Subcutaneous adipose tissue (tissue), 4 donors: Measurements from ENCODE around the gene RHOU. TPM values are rescaled to one million over a fixed set of nuclear protein-coding genes. Genes with fewer than 3 reads are reported as not detected.

Experiments
- total RNA-seq, 4 donors: library from RNA; depleted of rRNA; stranded (reverse); fragments of >200 nt; gene quantifications; one replicate each; pipeline ENCODE4 v1.1.0, GENCODE V29; 2016
- TF ChIP-seq, protein P1 (sequence below): fragments of 450-650 bp; IDR thresholded peaks from one replicate; pipeline ENCODE4 v1.5.1; 2016; ENCODE audit warnings: low read depth, mild to moderate bottlenecking, control low read depth, antibody characterized with exemption, moderate library complexity

RHOU gene
- 10 to 100 TPM; 15.0 to 27.0 (median 20.3) TPM for total RNA-seq

DNA sequence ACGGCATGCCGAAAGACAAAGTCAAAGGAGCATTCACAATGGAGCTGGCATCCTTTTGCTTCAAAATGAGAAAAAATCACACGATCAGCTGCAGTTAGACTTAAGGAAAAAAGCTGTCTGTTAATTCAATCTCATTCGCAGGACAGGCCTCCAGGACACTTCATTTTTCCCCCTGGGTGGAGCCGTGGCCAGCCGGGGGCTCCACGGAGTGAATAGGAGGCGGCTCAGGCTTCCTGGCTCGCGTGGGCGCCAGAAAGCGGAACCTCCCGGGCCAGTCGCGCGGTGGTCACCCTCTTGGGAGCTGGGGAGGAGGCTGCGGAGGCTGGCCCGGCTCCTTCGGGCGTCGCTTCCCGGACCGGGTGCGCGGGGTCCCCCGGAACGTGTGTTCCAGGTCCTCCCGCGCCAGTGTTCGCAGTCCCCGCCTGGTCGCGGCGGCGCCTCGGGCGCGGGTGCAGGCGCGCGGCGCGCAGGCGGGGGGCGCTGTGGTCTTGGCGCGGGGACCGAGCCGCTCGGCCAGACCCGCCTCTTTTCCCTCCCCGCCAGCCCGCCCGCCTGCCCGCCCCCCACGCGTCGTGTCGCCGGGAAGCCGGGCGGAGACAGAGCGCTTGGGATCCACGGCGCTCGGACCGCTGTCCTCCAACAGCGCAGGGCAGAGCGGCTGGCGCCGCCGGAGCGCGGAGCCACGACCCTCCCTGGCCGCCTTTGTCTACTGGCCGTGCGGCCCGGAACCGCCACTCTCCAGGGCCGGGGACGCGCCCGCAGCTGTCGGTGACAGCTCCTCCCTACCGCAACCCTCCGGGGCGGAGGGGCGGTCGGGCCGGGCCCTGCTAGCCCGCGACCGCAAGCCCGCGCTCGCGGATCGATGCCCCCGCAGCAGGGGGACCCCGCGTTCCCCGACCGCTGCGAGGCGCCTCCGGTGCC, at the start of gene RHOU:
RHOU (plus strand) TSS at position 599 of the 921 bp plus-strand sequence; CDS start at position 863, 264 bp downstream.
- TF ChIP-seq, protein P1, sequence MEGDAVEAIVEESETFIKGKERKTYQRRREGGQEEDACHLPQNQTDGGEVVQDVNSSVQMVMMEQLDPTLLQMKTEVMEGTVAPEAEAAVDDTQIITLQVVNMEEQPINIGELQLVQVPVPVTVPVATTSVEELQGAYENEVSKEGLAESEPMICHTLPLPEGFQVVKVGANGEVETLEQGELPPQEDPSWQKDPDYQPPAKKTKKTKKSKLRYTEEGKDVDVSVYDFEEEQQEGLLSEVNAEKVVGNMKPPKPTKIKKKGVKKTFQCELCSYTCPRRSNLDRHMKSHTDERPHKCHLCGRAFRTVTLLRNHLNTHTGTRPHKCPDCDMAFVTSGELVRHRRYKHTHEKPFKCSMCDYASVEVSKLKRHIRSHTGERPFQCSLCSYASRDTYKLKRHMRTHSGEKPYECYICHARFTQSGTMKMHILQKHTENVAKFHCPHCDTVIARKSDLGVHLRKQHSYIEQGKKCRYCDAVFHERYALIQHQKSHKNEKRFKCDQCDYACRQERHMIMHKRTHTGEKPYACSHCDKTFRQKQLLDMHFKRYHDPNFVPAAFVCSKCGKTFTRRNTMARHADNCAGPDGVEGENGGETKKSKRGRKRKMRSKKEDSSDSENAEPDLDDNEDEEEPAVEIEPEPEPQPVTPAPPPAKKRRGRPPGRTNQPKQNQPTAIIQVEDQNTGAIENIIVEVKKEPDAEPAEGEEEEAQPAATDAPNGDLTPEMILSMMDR, result no peak

DNA sequence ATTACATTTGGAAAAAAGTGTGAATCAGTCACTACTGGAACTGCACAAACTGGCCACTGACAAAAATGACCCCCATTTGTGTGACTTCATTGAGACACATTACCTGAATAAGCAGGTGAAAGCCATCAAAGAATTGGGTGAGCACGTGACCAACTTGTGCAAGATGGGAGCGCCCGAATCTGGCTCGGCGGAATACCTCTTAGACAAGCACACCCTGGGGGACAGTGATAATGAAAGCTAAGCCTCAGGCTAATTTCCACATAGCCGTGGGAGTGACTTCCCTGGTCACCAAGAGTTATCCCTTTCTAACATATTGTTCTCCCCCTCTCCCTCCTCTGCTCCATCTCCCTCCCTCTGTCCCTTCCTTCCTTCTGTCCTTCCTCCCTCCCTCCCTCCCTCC, 47.7 kb upstream of the RHOU start:
- TF ChIP-seq, protein P1, result no peak

DNA sequence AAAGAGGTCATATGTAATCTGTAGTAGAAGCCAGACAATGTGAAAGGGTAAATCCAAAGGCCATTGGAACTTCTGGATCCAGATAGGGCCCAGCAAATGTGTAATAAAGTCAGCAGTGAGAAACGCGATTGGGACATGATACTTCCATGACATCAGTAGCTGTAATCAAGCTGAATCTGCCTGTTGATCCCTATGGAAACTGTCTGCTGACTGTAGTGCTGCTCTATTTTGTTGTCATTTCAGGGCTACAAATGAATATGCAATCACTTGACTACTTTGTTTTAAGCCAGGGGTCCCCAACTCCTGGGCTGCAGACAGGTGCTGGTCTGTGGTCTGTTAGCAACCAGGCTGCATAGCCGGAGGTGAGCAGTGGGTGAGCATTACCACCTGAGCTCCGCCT, 46.0 kb upstream of the RHOU start:
- TF ChIP-seq, protein P1, result no peak

DNA sequence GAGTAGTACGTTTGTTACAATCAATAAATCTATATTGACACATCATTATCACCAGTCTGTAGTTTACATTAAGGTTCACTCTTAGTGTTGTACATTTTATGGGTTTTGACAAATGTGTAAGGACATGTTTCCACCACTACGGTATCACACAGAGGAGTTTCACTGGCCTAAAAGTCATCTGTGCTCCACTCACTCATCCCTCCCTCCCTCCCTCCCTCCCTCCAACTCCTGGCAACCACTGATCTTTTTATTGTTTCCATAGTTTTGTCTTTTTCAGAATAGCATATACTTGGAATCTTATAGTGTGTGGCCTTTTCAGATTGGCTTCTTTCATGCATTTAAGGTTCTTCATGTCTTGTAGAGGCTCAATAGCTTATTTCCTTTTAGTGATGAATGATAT, 44.1 kb upstream of the RHOU start:
- TF ChIP-seq, protein P1, result no peak

DNA sequence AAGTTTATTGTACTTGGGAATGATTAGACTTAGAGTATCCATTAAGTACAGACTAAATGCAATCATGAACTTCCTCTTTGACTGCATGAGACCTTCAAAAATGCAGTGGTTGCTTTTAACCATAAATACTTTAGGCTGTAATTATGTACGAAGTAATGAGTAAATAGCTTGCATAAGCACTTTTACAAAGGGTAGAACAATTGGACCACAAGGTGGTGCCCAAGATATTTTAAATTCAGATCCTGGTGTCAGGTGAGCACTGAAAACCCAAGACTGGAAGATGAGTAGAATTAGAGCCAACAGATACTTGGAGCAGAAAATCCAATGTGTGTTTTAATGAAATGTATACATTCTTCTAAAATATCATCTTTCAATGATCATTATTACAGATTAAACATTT, 43.4 kb upstream of the RHOU start:
- TF ChIP-seq, protein P1, result no peak

DNA sequence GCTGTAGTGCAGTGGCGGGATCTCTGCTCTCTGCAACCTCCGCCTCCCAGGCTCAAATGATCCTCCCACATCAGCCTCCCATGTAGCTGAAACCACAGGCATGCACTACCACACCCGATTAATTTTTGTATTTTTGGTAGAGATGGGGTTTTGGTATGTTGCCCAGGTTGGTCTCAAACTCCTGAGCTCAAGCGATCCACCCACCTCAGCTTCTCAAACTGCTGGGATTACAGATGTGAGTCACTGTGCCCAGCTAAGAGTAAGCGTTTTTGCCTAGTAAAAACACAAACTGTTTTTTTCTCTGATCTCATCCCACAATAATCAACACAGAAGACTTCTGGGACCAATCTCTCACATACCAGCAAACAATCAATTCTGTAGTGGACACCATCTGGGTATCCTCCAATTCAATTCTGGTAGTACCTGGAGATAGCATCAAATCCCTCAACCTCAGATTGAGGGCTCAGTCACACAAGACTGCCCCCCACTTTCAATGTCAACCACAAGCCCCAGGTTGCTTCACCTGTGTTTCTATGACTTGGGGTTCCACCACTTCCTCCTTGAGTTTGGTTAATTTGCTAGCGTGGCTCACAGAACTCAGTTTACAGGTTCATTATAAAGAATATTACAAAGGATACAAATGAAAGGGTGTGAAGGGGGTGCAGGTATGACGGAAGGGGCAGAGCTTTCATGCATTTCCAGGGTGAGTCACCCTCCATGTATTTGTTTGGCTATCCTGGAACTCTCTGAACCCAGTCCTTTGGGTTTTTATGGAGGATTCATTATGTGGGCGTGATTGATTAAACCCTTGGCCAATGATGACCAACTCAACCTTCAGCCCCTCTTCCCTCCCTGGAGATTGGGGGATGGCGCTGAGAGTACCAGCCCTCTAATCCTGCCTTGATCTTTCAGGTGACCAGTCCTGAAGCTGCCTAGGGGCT, 40.0 kb upstream of the RHOU start:
- TF ChIP-seq, protein P1, result no peak
